GM21515 (cell line): Measurements from ENCODE around the gene OR2T4.

Experiments used
- ATAC-seq: cut with Tn5 transposase; IDR thresholded peaks from one replicate; pipeline ENCODE4 v1.9.1; 2021; ENCODE audit not compliant: unreplicated experiment

OR2T4 gene

GRCh38 chr1:248361121-248361715 lies at the start of gene OR2T4:
Gene OR2T4, plus strand, starts transcription at chr1:248361665. Its CDS starts 0 bp downstream, at chr1:248361665.
- ATAC-seq = no peak

- no peak for ATAC-seq
These were observed 44.7 kb upstream of the OR2T4 start for GRCh38 chr1:248316796-248317195.

GRCh38 chr1:248324468-248324867 lies 37.0 kb upstream of the OR2T4 start, which contains the start of gene OR2M7:
Gene OR2M7, minus strand, starts transcription at chr1:248324568. Its CDS starts 0 bp downstream, at chr1:248324568.
- ATAC-seq = no peak

GRCh38 chr1:248343451-248343850 lies 18.0 kb upstream of the OR2T4 start:
- ATAC-seq = no peak

- ATAC-seq = no peak
These were observed 13.0 kb upstream of the OR2T4 start, which contains the start of gene OR14C36 for GRCh38 chr1:248348475-248348874. Gene OR14C36, plus strand, starts transcription at chr1:248348775. Its CDS starts 0 bp downstream, at chr1:248348775.

- ATAC-seq = no peak
These were observed 2.0 kb upstream of the OR2T4 start for GRCh38 chr1:248359415-248359814.

GRCh38 chr1:248366609-248367008 lies 5.1 kb downstream of the OR2T4 start:
- no peak for ATAC-seq

GRCh38 chr1:248372394-248372793 lies 10.9 kb downstream of the OR2T4 start:
- ATAC-seq = no peak

- ATAC-seq = no peak
These were observed 12.3 kb downstream of the OR2T4 start for GRCh38 chr1:248373761-248374160.

- no peak for ATAC-seq
These were observed 14.0 kb downstream of the OR2T4 start, which contains the start of gene OR2T6 for GRCh38 chr1:248375446-248375845. Gene OR2T6, plus strand, starts transcription at chr1:248375746. Its CDS starts 11,863 bp downstream, at chr1:248387609.

- no peak for ATAC-seq
These were observed 15.5 kb downstream of the OR2T4 start for GRCh38 chr1:248376916-248377315.

- no peak for ATAC-seq
These were observed 19.4 kb downstream of the OR2T4 start for GRCh38 chr1:248380854-248381253.

- no peak for ATAC-seq
These were observed 27.0 kb downstream of the OR2T4 start for GRCh38 chr1:248388426-248388825.

GRCh38 chr1:248393050-248393449 lies 31.6 kb downstream of the OR2T4 start:
- ATAC-seq = no peak

- ATAC-seq = no peak
These were observed 41.3 kb downstream of the OR2T4 start, which contains the start of gene OR2T1 for GRCh38 chr1:248402748-248403147. Gene OR2T1, plus strand, starts transcription at chr1:248403048. Its CDS starts 3,100 bp downstream, at chr1:248406148.

GRCh38 chr1:248404024-248404423 lies 42.6 kb downstream of the OR2T4 start:
- ATAC-seq = no peak

- ATAC-seq = no peak
These were observed 45.5 kb downstream of the OR2T4 start for GRCh38 chr1:248406721-248407692.
